GM19035 (cell line): ENCODE measurements around the gene OR1L8.
"Not testable (repeated sequence)": the region's sequence is repeated elsewhere in the genome, so short reads cannot be mapped to it uniquely, and the experiment has no call there.

ENCODE experiments used
- ATAC-seq: cut with Tn5 transposase; IDR thresholded peaks from one replicate; pipeline ENCODE4 v1.9.1; 2021; ENCODE audit not compliant: unreplicated experiment

OR1L8 gene

GRCh38 chr9:122583284-122583683, at the start of gene OR1L8:
OR1L8 (minus strand) TSS chr9:122583384; CDS start chr9:122568477, 14,907 bp downstream.
- not testable (repeated sequence) for ATAC-seq

- no peak for ATAC-seq
Measured at GRCh38 chr9:122619996-122620395, 36.8 kb upstream of the OR1L8 start.

GRCh38 chr9:122614362-122614761, 31.2 kb upstream of the OR1L8 start, which contains the start of gene OR1Q1:
OR1Q1 (plus strand) TSS chr9:122614738; CDS start chr9:122614738, 0 bp downstream.
- ATAC-seq = no peak

- ATAC-seq = no peak
Measured at GRCh38 chr9:122609804-122610203, 26.6 kb upstream of the OR1L8 start.

GRCh38 chr9:122606587-122606986, 23.4 kb upstream of the OR1L8 start:
- ATAC-seq = no peak

- ATAC-seq = no peak
Measured at GRCh38 chr9:122605691-122606090, 22.5 kb upstream of the OR1L8 start.

GRCh38 chr9:122580360-122580759, 2.8 kb downstream of the OR1L8 start:
- no peak for ATAC-seq

- no peak for ATAC-seq
Measured at GRCh38 chr9:122579874-122580273, 3.3 kb downstream of the OR1L8 start.

- ATAC-seq = no peak
Measured at GRCh38 chr9:122572456-122572855, 10.7 kb downstream of the OR1L8 start.

- no peak for ATAC-seq
Measured at GRCh38 chr9:122567901-122568300, 15.3 kb downstream of the OR1L8 start.

GRCh38 chr9:122562134-122562760, 20.9 kb downstream of the OR1L8 start:
- no peak for ATAC-seq

- ATAC-seq = no peak
Measured at GRCh38 chr9:122561446-122561845, 21.7 kb downstream of the OR1L8 start.

GRCh38 chr9:122552812-122553211, 30.4 kb downstream of the OR1L8 start, which contains the start of gene OR1N2:
OR1N2 (plus strand) TSS chr9:122553112; CDS start chr9:122553212, 100 bp downstream.
- no peak for ATAC-seq

- ATAC-seq = no peak
Measured at GRCh38 chr9:122551371-122551770, 31.8 kb downstream of the OR1L8 start.

GRCh38 chr9:122546196-122546595, 37.0 kb downstream of the OR1L8 start:
- ATAC-seq = no peak

GRCh38 chr9:122538757-122539156, 44.4 kb downstream of the OR1L8 start:
- no peak for ATAC-seq

- ATAC-seq = not testable (repeated sequence)
Measured at GRCh38 chr9:122537066-122537465, 46.1 kb downstream of the OR1L8 start.

- no peak for ATAC-seq
Measured at GRCh38 chr9:122536134-122536533, 47.0 kb downstream of the OR1L8 start.

- ATAC-seq = not testable (repeated sequence)
Measured at GRCh38 chr9:122531157-122531556, 52.0 kb downstream of the OR1L8 start.

GRCh38 chr9:122527193-122527592, 56.0 kb downstream of the OR1L8 start, which contains the start of gene OR1N1:
OR1N1 (minus strand) TSS chr9:122527293; CDS start chr9:122527293, 0 bp downstream.
- ATAC-seq = no peak

- ATAC-seq = no peak
Measured at GRCh38 chr9:122526602-122527001, 56.6 kb downstream of the OR1L8 start.

- no peak for ATAC-seq
Measured at GRCh38 chr9:122519376-122519775, 63.8 kb downstream of the OR1L8 start.

- no peak for ATAC-seq
Measured at GRCh38 chr9:122518841-122519240, 64.3 kb downstream of the OR1L8 start, which contains the start of gene OR1J4. OR1J4 (plus strand) TSS chr9:122519141; CDS start chr9:122519141, 0 bp downstream.
